Measurements from ENCODE around the gene JAK3. TPM values are rescaled to one million over a fixed set of nuclear protein-coding genes. Genes with fewer than 3 reads are reported as not detected.
"Not testable (repeated sequence)": the region's sequence is repeated elsewhere in the genome, so short reads cannot be mapped to it uniquely, and the experiment has no call there.

The JAK3 gene
- total RNA-seq (ENCODE audit: unreplicated experiment): 30.9 TPM
- long read RNA-seq, partial matches to known transcripts: 4 of 10 reads
- long read RNA-seq, other reads (novel, unspliced or antisense): 6 of 10 reads

DNA sequence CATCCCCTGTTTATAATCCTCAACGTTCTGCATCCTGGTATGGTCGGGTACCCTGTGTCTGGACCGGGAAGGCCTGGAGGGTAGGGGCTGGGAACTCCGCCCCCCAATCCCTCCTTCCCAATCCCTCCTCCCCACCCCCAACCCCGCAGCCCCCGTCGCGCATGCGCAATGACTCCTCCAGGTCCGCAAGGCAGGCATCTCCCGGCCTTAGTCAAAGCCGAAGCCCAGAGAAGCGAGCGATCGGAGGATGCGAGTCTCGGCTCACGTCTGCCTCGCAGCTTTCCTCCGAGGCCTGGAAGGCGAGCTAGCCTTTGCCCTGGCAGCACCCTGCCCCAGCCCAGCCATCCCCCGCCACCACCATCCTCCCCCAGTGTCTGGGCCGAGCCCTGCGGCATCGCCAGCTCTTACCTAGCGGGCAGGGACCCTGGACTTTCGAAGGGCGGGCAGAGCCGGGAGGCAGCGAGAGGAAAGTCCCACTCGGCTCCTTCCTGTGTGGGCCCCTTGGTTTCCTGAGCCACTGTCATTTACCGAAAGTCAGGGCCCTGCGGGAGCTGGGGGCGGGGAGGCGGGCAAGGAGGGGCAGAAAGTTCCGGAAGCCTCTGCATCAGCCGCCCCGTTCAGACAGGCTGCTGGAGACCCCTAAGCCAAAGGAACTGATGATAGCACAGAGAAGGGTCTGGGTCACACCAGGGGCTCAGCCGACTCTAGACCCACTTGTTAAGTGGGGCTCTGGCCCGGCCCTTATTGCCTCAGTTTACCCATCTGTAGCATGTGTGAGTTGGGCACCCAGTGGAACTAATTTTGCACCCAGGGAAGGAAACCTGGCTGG lies at the start of gene JAK3:
JAK3 (minus strand) TSS at position 445 of the 829 bp plus-strand sequence. CDS start 3,565 bp downstream, outside the sequence.
- Mint-ChIP-seq H3K4me3 (ENCODE audit: unreplicated experiment) (peak within 1 kb of the TSS; percentile 69), H3K27ac (ENCODE audit: unreplicated experiment) (peak within 1 kb of the TSS; percentile 81), H3K36me3 (ENCODE audit: low read depth, unreplicated experiment) (peaks cover 3% of the 10 kb centered on the region), H3K27me3 (ENCODE audit: unreplicated experiment) (peaks cover 4% of the 10 kb centered on the region), H3K9me3 (ENCODE audit: unreplicated experiment) (no peaks in the 10 kb centered on the region), H3K4me1 (ENCODE audit: unreplicated experiment) (peaks cover 8% of the 10 kb centered on the region)
- TF ChIP-seq, protein P1, sequence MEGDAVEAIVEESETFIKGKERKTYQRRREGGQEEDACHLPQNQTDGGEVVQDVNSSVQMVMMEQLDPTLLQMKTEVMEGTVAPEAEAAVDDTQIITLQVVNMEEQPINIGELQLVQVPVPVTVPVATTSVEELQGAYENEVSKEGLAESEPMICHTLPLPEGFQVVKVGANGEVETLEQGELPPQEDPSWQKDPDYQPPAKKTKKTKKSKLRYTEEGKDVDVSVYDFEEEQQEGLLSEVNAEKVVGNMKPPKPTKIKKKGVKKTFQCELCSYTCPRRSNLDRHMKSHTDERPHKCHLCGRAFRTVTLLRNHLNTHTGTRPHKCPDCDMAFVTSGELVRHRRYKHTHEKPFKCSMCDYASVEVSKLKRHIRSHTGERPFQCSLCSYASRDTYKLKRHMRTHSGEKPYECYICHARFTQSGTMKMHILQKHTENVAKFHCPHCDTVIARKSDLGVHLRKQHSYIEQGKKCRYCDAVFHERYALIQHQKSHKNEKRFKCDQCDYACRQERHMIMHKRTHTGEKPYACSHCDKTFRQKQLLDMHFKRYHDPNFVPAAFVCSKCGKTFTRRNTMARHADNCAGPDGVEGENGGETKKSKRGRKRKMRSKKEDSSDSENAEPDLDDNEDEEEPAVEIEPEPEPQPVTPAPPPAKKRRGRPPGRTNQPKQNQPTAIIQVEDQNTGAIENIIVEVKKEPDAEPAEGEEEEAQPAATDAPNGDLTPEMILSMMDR (IDR thresholded peaks at IDR 0.05; ENCODE audit: unreplicated experiment): no peak
- DNase-seq (ENCODE audit: low spot score): peak; percentile 89

DNA sequence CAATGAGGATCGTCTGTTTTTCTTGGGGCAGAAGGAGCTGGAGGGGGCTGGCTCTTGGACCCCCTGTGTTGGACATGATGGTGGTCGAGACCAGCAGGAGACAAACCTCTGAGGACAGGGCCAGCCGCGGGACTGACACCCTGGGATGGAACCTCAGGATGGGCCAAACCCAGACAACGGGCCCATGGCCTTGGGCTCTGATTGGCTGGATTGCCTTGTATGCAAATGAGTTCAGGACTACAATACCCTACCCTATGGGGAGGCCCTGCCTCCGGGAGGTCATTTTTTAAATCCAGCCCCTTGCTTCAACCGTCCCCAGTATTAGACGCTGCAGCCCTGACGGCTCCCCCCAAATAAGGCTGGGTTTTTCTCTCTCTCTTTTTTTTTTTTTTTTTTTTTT lies 46.0 kb upstream of the JAK3 start:
- H3K36me3 Mint-ChIP-seq (ENCODE audit: low read depth, unreplicated experiment): no peaks in the 10 kb centered on the region
- DNase-seq (ENCODE audit: low spot score): no peak
- H3K4me1 Mint-ChIP-seq (ENCODE audit: unreplicated experiment): no peaks in the 10 kb centered on the region
- no peak overlapping the region for H3K27ac Mint-ChIP-seq (ENCODE audit: unreplicated experiment)
- no peak overlapping the region for H3K4me3 Mint-ChIP-seq (ENCODE audit: unreplicated experiment)
- H3K9me3 Mint-ChIP-seq (ENCODE audit: unreplicated experiment): no peaks in the 10 kb centered on the region
- H3K27me3 Mint-ChIP-seq (ENCODE audit: unreplicated experiment): peaks cover 9% of the 10 kb centered on the region
- TF ChIP-seq, protein P1 (IDR thresholded peaks at IDR 0.05; ENCODE audit: unreplicated experiment): no peak

DNA sequence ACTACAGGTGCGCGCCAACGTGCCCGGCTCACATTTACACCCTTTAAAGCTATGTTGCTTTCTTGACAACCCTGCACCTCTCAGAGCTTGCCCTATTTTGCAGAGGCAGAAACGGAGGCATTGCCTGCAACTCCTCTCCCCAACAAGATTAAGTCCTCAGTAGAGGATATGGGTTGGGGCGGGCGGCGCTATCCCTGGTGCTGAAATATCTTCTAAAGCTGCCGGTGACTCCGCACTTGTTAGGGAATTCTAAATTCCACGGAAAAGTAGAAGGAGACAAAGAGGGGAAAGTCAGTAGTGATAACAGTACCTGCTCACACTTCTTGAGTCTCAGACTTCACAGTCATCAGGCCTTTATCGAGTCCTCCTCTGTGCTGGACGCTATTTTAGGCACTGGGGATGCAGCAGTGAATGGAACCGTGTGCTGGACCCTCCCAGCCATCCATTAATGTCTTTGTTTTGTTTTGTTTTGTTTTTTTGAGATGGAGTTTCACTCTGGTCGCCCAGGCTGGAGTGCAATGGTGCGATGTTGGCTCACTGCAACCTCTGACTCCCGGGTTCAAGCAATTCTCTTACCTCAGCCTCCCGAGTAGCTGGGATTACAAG lies 41.9 kb upstream of the JAK3 start:
- H3K4me1 Mint-ChIP-seq (ENCODE audit: unreplicated experiment): no peaks in the 10 kb centered on the region
- TF ChIP-seq, protein P1 (IDR thresholded peaks at IDR 0.05; ENCODE audit: unreplicated experiment): no peak
- no peak overlapping the region for H3K4me3 Mint-ChIP-seq (ENCODE audit: unreplicated experiment)
- no peaks in the 10 kb centered on the region for H3K9me3 Mint-ChIP-seq (ENCODE audit: unreplicated experiment)
- no peak overlapping the region for H3K27ac Mint-ChIP-seq (ENCODE audit: unreplicated experiment)
- peak; percentile 69 for DNase-seq (ENCODE audit: low spot score)
- no peaks in the 10 kb centered on the region for H3K36me3 Mint-ChIP-seq (ENCODE audit: low read depth, unreplicated experiment)
- H3K27me3 Mint-ChIP-seq (ENCODE audit: unreplicated experiment): peaks cover 3% of the 10 kb centered on the region

DNA sequence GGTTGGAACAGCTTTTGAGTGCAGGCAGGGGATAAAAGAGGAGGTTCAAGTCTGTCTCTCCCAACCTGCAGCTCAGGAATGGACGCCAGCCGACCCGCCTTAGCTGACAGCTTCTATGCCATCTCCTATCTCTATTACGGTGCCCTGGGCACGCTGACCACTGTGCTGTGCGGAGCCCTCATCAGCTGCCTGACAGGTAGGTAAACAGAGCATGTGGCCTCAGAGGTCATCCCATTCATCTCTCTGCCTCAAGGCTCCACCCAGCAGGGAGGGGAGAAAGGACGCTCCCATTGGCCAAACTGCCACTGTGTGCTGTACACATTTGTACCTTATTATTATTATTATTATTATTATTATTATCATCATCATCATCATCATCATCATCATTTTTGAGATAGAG lies 40.5 kb upstream of the JAK3 start:
- no peaks in the 10 kb centered on the region for H3K4me1 Mint-ChIP-seq (ENCODE audit: unreplicated experiment)
- H3K9me3 Mint-ChIP-seq (ENCODE audit: unreplicated experiment): no peaks in the 10 kb centered on the region
- no peak for DNase-seq (ENCODE audit: low spot score)
- TF ChIP-seq, protein P1 (IDR thresholded peaks at IDR 0.05; ENCODE audit: unreplicated experiment): no peak
- no peaks in the 10 kb centered on the region for H3K36me3 Mint-ChIP-seq (ENCODE audit: low read depth, unreplicated experiment)
- H3K27me3 Mint-ChIP-seq (ENCODE audit: unreplicated experiment): peaks cover 3% of the 10 kb centered on the region
- no peak overlapping the region for H3K27ac Mint-ChIP-seq (ENCODE audit: unreplicated experiment)
- no peak overlapping the region for H3K4me3 Mint-ChIP-seq (ENCODE audit: unreplicated experiment)

DNA sequence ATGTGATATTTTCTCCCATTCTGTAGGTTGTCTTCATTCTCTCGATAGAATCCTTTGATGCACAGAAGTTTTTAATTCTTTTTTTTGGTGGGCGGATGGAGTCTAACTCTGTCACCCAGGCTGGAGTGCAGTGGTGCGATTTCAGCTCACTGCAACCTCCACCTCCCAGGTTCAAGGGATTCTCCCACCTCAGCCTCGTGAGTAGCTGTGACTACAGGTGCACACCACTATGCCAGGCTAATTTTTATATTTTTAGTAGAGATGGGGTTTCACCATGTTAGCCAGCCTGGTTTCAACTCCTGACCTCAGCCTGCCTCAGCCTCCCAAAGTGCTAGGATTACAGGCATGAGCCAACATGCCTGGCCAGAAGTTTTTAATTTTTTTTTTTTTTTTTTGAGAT lies 39.4 kb upstream of the JAK3 start:
- H3K9me3 Mint-ChIP-seq (ENCODE audit: unreplicated experiment); H3K36me3 Mint-ChIP-seq (ENCODE audit: low read depth, unreplicated experiment); H3K4me1 Mint-ChIP-seq (ENCODE audit: unreplicated experiment); H3K27me3 Mint-ChIP-seq (ENCODE audit: unreplicated experiment); H3K4me3 Mint-ChIP-seq (ENCODE audit: unreplicated experiment); DNase-seq (ENCODE audit: low spot score); H3K27ac Mint-ChIP-seq (ENCODE audit: unreplicated experiment): not testable (repeated sequence)

Data from endothelial cell (in vitro differentiated cells).